ENCODE data around the gene PTPRN2.
"Not testable (repeated sequence)": the region's sequence is repeated elsewhere in the genome, so short reads cannot be mapped to it uniquely, and the experiment has no call there.

The PTPRN2 gene

DNA sequence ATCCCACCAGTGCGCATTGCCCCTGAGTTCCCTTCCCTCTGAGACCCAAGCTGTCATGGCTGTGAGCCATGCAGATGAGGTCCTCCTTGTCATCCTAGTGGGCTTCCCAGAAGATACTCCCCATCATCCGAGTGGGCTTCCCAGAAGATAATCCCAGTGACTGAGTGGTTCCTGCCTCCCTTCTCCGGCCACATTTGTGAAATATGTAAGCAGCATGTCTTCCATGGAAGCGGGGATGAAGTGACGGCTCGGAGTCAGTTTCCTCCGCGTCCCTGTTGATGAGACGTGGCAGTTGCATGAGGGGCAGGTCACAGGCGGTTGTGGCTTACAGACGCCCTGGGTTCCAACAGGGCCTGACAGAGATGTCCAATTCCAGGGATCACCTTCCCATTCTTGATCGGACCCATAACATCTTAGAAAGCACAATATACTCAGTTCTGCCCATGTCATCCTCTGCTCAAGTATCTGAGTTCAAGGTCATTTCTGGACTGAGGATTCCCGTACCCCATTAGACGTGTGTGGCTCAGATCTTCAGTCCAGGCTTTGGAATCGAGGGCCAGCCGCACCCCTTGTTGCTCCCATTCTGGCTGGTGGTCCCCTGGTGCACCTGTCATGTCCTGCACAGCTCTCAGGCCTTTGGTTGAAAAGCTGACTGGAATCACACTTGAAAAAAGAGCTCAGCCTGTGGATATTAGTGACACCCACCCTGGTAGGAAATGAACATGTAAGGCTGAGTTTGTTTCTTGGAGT is 166.9 kb downstream of the PTPRN2 start:
- H3K4me1 ChIP-seq (ENCODE audit: control insufficient read depth in 5 of 5, insufficient read depth in 5 of 5, low read length in 5 of 5) = peaks cover 0 to 1% (median 0%) of the 10 kb centered on the region in 5 donors
- no peak overlapping the region for H3K4me3 ChIP-seq (ENCODE audit: low read depth in 1 of 5, low read length in 5 of 5)
- no peak overlapping the region for H3K9ac ChIP-seq (ENCODE audit: low read length in 5 of 5)
- H3K36me3 ChIP-seq (ENCODE audit: control insufficient read depth in 5 of 5, insufficient read depth in 5 of 5, low read length in 5 of 5) = no peaks in the 10 kb centered on the region
- H3K27me3 ChIP-seq (ENCODE audit: control insufficient read depth in 5 of 5, insufficient read depth in 4 of 5, low read length in 5 of 5) = peaks cover 0 to 11% (median 8%) of the 10 kb centered on the region in 5 donors
- no peak overlapping the region for H3K27ac ChIP-seq (ENCODE audit: low read depth, low read length)
- peaks cover 0 to 21% (median 19%) of the 10 kb centered on the region in 5 donors for H3K9me3 ChIP-seq (ENCODE audit: control insufficient read depth in 5 of 5, low read length in 5 of 5)

- H3K9me3 ChIP-seq (ENCODE audit: control insufficient read depth in 5 of 5, low read length in 5 of 5) = peaks cover 0 to 21% (median 19%) of the 10 kb centered on the region in 5 donors
- H3K4me1 ChIP-seq (ENCODE audit: control insufficient read depth in 5 of 5, insufficient read depth in 5 of 5, low read length in 5 of 5) = peaks cover 0 to 1% (median 0%) of the 10 kb centered on the region in 5 donors
- H3K27ac ChIP-seq (ENCODE audit: low read depth, low read length) = no peak overlapping the region
- H3K9ac ChIP-seq (ENCODE audit: low read length in 5 of 5) = no peak overlapping the region
- peaks cover 0 to 11% (median 8%) of the 10 kb centered on the region in 5 donors for H3K27me3 ChIP-seq (ENCODE audit: control insufficient read depth in 5 of 5, insufficient read depth in 4 of 5, low read length in 5 of 5)
- H3K36me3 ChIP-seq (ENCODE audit: control insufficient read depth in 5 of 5, insufficient read depth in 5 of 5, low read length in 5 of 5) = no peaks in the 10 kb centered on the region
- H3K4me3 ChIP-seq (ENCODE audit: low read depth in 1 of 5, low read length in 5 of 5) = no peak overlapping the region
Measured at GRCh38 chr7:158419238-158419785, 168.3 kb downstream of the PTPRN2 start.

DNA sequence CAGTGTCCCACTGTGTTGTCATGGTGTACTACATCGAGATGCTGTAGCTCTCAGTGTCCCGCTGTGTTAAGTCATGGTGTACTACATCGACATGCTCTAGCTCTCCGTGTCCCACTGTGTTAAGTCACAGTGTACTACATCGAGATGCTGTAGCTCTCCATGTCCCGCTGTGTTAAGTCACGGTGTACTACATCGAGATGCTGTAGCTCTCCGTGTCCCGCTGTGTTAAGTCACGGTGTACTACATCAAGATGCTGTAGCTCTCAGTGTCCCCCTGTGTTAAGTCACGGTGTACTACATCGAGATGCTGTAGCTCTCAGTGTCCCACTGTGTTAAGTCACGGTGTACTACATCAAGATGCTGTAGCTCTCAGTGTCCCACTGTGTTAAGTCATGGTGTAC is 169.2 kb downstream of the PTPRN2 start:
- H3K4me1 ChIP-seq (ENCODE audit: control insufficient read depth in 5 of 5, insufficient read depth in 5 of 5, low read length in 5 of 5); H3K27ac ChIP-seq (ENCODE audit: low read depth, low read length); H3K36me3 ChIP-seq (ENCODE audit: control insufficient read depth in 5 of 5, insufficient read depth in 5 of 5, low read length in 5 of 5); H3K4me3 ChIP-seq (ENCODE audit: low read depth in 1 of 5, low read length in 5 of 5); H3K9ac ChIP-seq (ENCODE audit: low read length in 5 of 5): not testable (repeated sequence)
- Histone ChIP-seq H3K9me3 (ENCODE audit: control insufficient read depth in 5 of 5, low read length in 5 of 5) (peaks cover 0 to 21% (median 19%) of the 10 kb centered on the region in 5 donors), H3K27me3 (ENCODE audit: control insufficient read depth in 5 of 5, insufficient read depth in 4 of 5, low read length in 5 of 5) (peaks cover 1 to 11% (median 8%) of the 10 kb centered on the region in 5 donors)

- Histone ChIP-seq H3K9me3 (ENCODE audit: control insufficient read depth in 5 of 5, low read length in 5 of 5) (peaks cover 0 to 21% (median 19%) of the 10 kb centered on the region in 5 donors), H3K36me3 (ENCODE audit: control insufficient read depth in 5 of 5, insufficient read depth in 5 of 5, low read length in 5 of 5) (no peaks in the 10 kb centered on the region), H3K27ac (ENCODE audit: low read depth, low read length) (no peak overlapping the region)
Measured at GRCh38 chr7:158416283-158416933, 171.2 kb downstream of the PTPRN2 start.

GRCh38 chr7:158415316-158415715 is 172.3 kb downstream of the PTPRN2 start:
- no peak overlapping the region for H3K27ac ChIP-seq (ENCODE audit: low read depth, low read length)
- H3K36me3 ChIP-seq (ENCODE audit: control insufficient read depth in 5 of 5, insufficient read depth in 5 of 5, low read length in 5 of 5) = no peaks in the 10 kb centered on the region
- no peak overlapping the region for H3K4me3 ChIP-seq (ENCODE audit: low read depth in 1 of 5, low read length in 5 of 5)
- no peak overlapping the region for H3K9ac ChIP-seq (ENCODE audit: low read length in 5 of 5)
- peaks cover 0 to 21% (median 19%) of the 10 kb centered on the region in 5 donors for H3K9me3 ChIP-seq (ENCODE audit: control insufficient read depth in 5 of 5, low read length in 5 of 5)
- H3K27me3 ChIP-seq (ENCODE audit: control insufficient read depth in 5 of 5, insufficient read depth in 4 of 5, low read length in 5 of 5) = peaks cover 7 to 19% (median 11%) of the 10 kb centered on the region in 5 donors
- peaks cover 0 to 1% (median 0%) of the 10 kb centered on the region in 5 donors for H3K4me1 ChIP-seq (ENCODE audit: control insufficient read depth in 5 of 5, insufficient read depth in 5 of 5, low read length in 5 of 5)

More at GRCh38 chr7:158416283-158416933, 171.2 kb downstream of the PTPRN2 start:
- H3K4me3 ChIP-seq (ENCODE audit: low read depth in 1 of 5, low read length in 5 of 5) = no peak overlapping the region
- peaks cover 0 to 1% (median 0%) of the 10 kb centered on the region in 5 donors for H3K4me1 ChIP-seq (ENCODE audit: control insufficient read depth in 5 of 5, insufficient read depth in 5 of 5, low read length in 5 of 5)
- peaks cover 3 to 10% (median 8%) of the 10 kb centered on the region in 5 donors for H3K27me3 ChIP-seq (ENCODE audit: control insufficient read depth in 5 of 5, insufficient read depth in 4 of 5, low read length in 5 of 5)
- H3K9ac ChIP-seq (ENCODE audit: low read length in 5 of 5) = no peak overlapping the region

DNA sequence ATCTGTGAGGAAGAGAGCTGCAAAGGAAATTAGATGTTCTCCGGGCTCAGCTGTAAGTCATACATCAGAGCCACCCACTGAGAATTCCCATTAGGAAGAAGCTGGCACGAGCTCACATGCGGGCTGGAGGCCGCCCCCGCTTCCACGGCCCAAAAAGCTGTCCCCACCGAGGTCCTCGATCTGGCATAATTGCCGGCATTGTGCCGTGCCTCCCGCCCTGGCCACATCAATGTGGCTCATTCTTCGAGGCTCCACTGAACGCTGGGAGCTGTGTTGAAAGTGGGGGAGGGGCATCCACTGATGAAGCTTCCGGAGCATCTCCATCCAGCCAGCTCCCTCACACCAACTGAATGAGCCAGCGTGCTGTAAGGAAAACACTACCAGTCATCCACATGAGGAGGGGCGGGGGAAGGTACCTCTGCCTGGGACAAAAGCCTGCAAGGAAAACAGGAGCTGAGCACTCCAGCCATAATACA is 173.1 kb downstream of the PTPRN2 start:
- Histone ChIP-seq H3K27me3 (ENCODE audit: control insufficient read depth in 5 of 5, insufficient read depth in 4 of 5, low read length in 5 of 5) (peaks cover 2 to 17% (median 6%) of the 10 kb centered on the region in 5 donors), H3K27ac (ENCODE audit: low read depth, low read length) (no peak overlapping the region), H3K4me3 (ENCODE audit: low read depth in 1 of 5, low read length in 5 of 5) (no peak overlapping the region), H3K36me3 (ENCODE audit: control insufficient read depth in 5 of 5, insufficient read depth in 5 of 5, low read length in 5 of 5) (no peaks in the 10 kb centered on the region), H3K4me1 (ENCODE audit: control insufficient read depth in 5 of 5, insufficient read depth in 5 of 5, low read length in 5 of 5) (peaks cover 0 to 1% (median 0%) of the 10 kb centered on the region in 5 donors), H3K9ac (ENCODE audit: low read length in 5 of 5) (no peak overlapping the region), H3K9me3 (ENCODE audit: control insufficient read depth in 5 of 5, low read length in 5 of 5) (peaks cover 0 to 21% (median 19%) of the 10 kb centered on the region in 5 donors)

DNA sequence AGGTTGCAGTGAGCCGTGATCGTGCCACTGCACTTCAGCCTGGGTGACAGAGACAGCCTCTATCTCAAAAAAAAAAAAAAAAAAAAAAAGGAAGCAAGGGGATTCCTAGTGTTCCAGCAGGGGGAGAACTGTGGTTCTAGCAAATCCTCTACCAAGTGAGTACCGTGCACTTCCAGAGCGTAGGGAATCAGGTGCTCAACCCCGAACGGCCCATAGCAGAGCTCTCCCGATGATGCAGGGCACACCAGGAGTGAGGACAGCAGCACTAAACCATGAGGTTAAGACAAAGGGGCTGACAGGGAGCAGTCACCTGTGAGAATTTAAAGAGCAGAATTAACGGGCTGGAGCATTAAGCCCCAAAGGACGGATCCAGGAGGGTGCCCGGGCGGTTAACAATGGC is 173.6 kb downstream of the PTPRN2 start:
- Histone ChIP-seq H3K9ac (ENCODE audit: low read length in 5 of 5) (no peak overlapping the region), H3K36me3 (ENCODE audit: control insufficient read depth in 5 of 5, insufficient read depth in 5 of 5, low read length in 5 of 5) (no peaks in the 10 kb centered on the region), H3K4me1 (ENCODE audit: control insufficient read depth in 5 of 5, insufficient read depth in 5 of 5, low read length in 5 of 5) (peaks cover 0 to 1% (median 0%) of the 10 kb centered on the region in 5 donors), H3K27me3 (ENCODE audit: control insufficient read depth in 5 of 5, insufficient read depth in 4 of 5, low read length in 5 of 5) (peaks cover 3 to 17% (median 6%) of the 10 kb centered on the region in 5 donors), H3K4me3 (ENCODE audit: low read depth in 1 of 5, low read length in 5 of 5) (no peak overlapping the region), H3K9me3 (ENCODE audit: control insufficient read depth in 5 of 5, low read length in 5 of 5) (peaks cover 0 to 21% (median 19%) of the 10 kb centered on the region in 5 donors), H3K27ac (ENCODE audit: low read depth, low read length) (no peak overlapping the region)

- H3K27ac ChIP-seq (ENCODE audit: low read depth, low read length) = no peak overlapping the region
Measured at GRCh38 chr7:158411232-158411950, 176.2 kb downstream of the PTPRN2 start.

GRCh38 chr7:158410720-158411119 is 176.9 kb downstream of the PTPRN2 start:
- Histone ChIP-seq H3K9me3 (ENCODE audit: control insufficient read depth in 5 of 5, low read length in 5 of 5) (no peaks in the 10 kb centered on the region), H3K27me3 (ENCODE audit: control insufficient read depth in 5 of 5, insufficient read depth in 4 of 5, low read length in 5 of 5) (peaks cover 3 to 17% (median 7%) of the 10 kb centered on the region in 5 donors), H3K9ac (ENCODE audit: low read length in 5 of 5) (no peak overlapping the region), H3K36me3 (ENCODE audit: control insufficient read depth in 5 of 5, insufficient read depth in 5 of 5, low read length in 5 of 5) (no peaks in the 10 kb centered on the region), H3K27ac (ENCODE audit: low read depth, low read length) (no peak overlapping the region), H3K4me1 (ENCODE audit: control insufficient read depth in 5 of 5, insufficient read depth in 5 of 5, low read length in 5 of 5) (no peaks in the 10 kb centered on the region), H3K4me3 (ENCODE audit: low read depth in 1 of 5, low read length in 5 of 5) (no peak overlapping the region)

More at GRCh38 chr7:158411232-158411950, 176.2 kb downstream of the PTPRN2 start:
- H3K9me3 ChIP-seq (ENCODE audit: control insufficient read depth in 5 of 5, low read length in 5 of 5) = no peaks in the 10 kb centered on the region
- no peaks in the 10 kb centered on the region for H3K4me1 ChIP-seq (ENCODE audit: control insufficient read depth in 5 of 5, insufficient read depth in 5 of 5, low read length in 5 of 5)
- no peak overlapping the region for H3K4me3 ChIP-seq (ENCODE audit: low read depth in 1 of 5, low read length in 5 of 5)
- H3K9ac ChIP-seq (ENCODE audit: low read length in 5 of 5) = no peak overlapping the region
- H3K27me3 ChIP-seq (ENCODE audit: control insufficient read depth in 5 of 5, insufficient read depth in 4 of 5, low read length in 5 of 5) = peaks cover 3 to 17% (median 7%) of the 10 kb centered on the region in 5 donors
- no peaks in the 10 kb centered on the region for H3K36me3 ChIP-seq (ENCODE audit: control insufficient read depth in 5 of 5, insufficient read depth in 5 of 5, low read length in 5 of 5)
